ENCODE results near the gene ADAMTS15.

ADAMTS15 gene

DNA sequence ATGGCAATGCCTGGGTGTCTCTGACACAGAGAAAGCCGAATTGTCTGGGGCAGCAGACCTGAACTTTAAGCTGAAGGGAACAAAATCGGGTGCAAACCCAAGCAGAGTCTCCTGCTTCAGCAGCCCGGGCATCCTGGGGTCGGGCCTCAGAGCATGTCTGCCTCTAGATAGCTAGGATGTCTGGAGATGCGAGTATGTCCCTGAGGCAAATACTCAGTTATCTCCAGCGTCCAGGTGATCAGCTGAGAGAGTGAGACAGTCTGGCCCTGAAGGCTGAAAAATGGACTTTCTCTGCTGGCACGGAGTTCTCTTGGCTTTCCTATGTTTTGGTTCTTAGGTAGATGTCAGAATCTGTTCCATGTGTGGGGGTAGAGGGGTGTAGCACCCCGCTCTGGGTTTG is 23.3 kb upstream of the ADAMTS15 start:
- no peaks in the 10 kb centered on the region for H3K79me2 ChIP-seq
- TF ChIP-seq, protein P1, sequence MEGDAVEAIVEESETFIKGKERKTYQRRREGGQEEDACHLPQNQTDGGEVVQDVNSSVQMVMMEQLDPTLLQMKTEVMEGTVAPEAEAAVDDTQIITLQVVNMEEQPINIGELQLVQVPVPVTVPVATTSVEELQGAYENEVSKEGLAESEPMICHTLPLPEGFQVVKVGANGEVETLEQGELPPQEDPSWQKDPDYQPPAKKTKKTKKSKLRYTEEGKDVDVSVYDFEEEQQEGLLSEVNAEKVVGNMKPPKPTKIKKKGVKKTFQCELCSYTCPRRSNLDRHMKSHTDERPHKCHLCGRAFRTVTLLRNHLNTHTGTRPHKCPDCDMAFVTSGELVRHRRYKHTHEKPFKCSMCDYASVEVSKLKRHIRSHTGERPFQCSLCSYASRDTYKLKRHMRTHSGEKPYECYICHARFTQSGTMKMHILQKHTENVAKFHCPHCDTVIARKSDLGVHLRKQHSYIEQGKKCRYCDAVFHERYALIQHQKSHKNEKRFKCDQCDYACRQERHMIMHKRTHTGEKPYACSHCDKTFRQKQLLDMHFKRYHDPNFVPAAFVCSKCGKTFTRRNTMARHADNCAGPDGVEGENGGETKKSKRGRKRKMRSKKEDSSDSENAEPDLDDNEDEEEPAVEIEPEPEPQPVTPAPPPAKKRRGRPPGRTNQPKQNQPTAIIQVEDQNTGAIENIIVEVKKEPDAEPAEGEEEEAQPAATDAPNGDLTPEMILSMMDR (IDR thresholded peaks at IDR 0.05), result no peak
- no peaks in the 10 kb centered on the region for H3K9me3 ChIP-seq (ENCODE audit: control insufficient read depth, low read length)
- no peak overlapping the region for H3K27ac ChIP-seq
- H2AFZ ChIP-seq, result no peak overlapping the region
- H3K9ac ChIP-seq, result no peak overlapping the region
- no peaks in the 10 kb centered on the region for H3K4me1 ChIP-seq
- no peak overlapping the region for H3K4me2 ChIP-seq (ENCODE audit: low read length)
- no peak overlapping the region for H3K4me3 ChIP-seq (ENCODE audit: low read depth, low read length)
- H3K36me3 ChIP-seq (ENCODE audit: control insufficient read depth, insufficient read depth, low read length), result no peaks in the 10 kb centered on the region
- no peaks in the 10 kb centered on the region for H3K27me3 ChIP-seq (ENCODE audit: control insufficient read depth, insufficient read depth, low read length)

DNA sequence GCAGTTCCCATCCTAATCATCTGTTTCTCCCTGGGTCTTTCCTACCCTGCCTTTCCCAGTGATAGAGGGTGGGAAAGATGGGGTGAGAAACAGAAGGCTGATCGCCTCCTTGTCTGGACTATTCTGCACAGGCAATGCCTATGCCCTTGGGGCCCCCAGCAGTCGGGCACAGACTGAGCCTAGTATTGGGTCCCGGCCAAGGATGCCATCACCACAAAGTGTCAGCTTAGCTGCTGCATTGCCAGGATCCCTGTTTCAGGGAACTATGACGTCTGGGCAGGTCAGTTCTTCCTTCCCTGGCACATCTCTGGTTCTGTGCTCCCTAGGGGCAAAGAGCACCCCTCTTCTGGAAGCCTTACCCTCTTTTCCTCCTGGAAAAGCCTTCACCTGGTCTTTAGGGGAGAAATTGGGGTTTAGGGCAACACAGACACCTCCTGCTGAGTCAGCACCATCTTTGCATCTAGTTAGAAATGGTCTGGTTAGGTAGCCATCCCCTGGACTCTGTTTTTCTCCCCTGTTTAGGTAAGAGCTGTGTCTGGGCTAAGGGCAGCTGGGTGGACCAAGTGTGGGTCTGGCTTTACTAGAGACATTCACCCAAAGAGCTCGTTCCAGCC is 22.1 kb upstream of the ADAMTS15 start:
- no peaks in the 10 kb centered on the region for H3K4me1 ChIP-seq
- H3K4me3 ChIP-seq (ENCODE audit: low read depth, low read length), result no peak overlapping the region
- H3K27me3 ChIP-seq (ENCODE audit: control insufficient read depth, insufficient read depth, low read length), result no peaks in the 10 kb centered on the region
- no peak overlapping the region for H3K27ac ChIP-seq
- TF ChIP-seq, protein P1 (IDR thresholded peaks at IDR 0.05), result no peak
- H3K9ac ChIP-seq, result no peak overlapping the region
- H3K9me3 ChIP-seq (ENCODE audit: control insufficient read depth, low read length), result no peaks in the 10 kb centered on the region
- no peak overlapping the region for H2AFZ ChIP-seq
- H3K79me2 ChIP-seq, result no peaks in the 10 kb centered on the region
- no peaks in the 10 kb centered on the region for H3K36me3 ChIP-seq (ENCODE audit: control insufficient read depth, insufficient read depth, low read length)
- H3K4me2 ChIP-seq (ENCODE audit: low read length), result no peak overlapping the region

DNA sequence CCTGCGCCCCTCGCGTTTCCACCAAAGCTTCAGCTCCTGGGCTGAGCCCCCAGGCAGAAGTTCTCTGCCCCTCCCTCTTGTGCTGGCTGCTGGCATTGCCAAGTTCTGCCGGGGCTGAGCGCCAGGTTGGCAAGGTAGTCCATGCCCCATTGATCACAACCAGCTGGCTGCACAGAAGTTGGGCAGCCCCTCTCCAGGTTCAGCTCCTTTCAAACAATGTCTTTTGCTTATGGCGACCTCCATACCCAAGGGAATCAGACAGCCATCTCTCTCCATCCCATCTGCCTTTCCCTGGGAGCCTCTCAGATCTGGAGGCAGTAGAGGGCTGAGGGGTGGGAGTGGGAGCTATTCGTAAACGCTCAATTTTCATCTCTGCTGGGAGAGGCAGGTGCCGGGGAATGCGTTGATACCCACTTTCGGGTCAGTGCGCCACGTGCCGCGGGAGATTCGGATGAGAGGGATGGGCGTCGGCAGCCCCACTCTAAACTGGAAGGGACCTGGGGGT is 21.6 kb upstream of the ADAMTS15 start:
- Histone ChIP-seq H3K4me2 (ENCODE audit: low read length) (no peak overlapping the region), H3K4me3 (ENCODE audit: low read depth, low read length) (no peak overlapping the region), H3K36me3 (ENCODE audit: control insufficient read depth, insufficient read depth, low read length) (no peaks in the 10 kb centered on the region), H3K27ac (no peak overlapping the region), H3K27me3 (ENCODE audit: control insufficient read depth, insufficient read depth, low read length) (no peaks in the 10 kb centered on the region), H2AFZ (no peak overlapping the region), H3K79me2 (no peaks in the 10 kb centered on the region), H3K9me3 (ENCODE audit: control insufficient read depth, low read length) (no peaks in the 10 kb centered on the region), H3K4me1 (no peaks in the 10 kb centered on the region), H3K9ac (no peak overlapping the region)
- TF ChIP-seq, protein P1 (IDR thresholded peaks at IDR 0.05), result no peak

DNA sequence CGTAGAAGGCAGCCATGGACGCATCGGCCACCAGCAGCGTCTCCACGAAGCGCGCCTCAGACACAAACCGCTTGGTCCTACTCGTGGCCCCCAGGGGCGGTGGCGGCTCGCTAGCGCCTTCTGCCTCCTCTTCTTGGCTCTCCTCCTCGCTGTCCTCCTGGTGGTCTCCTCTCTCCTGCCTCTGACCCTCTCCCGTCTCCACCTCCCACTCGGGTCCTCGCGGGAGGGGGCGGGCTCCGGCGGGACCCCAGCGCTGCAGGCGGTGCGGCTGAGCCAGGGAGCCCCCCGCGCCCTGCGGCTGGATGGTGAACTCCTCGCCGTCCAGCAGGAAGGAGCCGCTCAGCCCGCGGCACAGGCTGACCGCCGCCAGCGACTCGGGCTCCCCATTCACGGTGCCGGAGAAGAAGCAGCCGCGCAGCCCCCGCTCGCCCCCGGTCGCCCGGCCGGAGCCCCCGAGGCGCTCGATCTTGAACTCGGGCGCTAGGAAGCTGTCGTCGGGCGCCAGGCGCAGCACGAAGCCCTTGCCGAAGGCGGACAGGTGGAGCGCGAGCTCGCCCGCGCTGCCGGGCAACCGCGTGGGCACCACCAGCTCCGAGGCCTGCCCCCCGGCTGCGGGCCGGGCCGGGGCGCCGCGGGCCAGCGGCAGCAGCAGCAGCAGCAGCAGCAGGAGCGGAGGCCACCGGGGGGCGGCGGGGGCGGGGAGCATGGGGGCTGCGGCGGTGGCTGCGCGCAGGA is 20.7 kb upstream of the ADAMTS15 start:
- Histone ChIP-seq H3K27ac (no peak overlapping the region), H3K9me3 (ENCODE audit: control insufficient read depth, low read length) (no peaks in the 10 kb centered on the region), H3K36me3 (ENCODE audit: control insufficient read depth, insufficient read depth, low read length) (no peaks in the 10 kb centered on the region), H3K4me1 (no peaks in the 10 kb centered on the region), H2AFZ (no peak overlapping the region), H3K27me3 (ENCODE audit: control insufficient read depth, insufficient read depth, low read length) (no peaks in the 10 kb centered on the region), H3K79me2 (no peaks in the 10 kb centered on the region), H3K4me2 (ENCODE audit: low read length) (no peak overlapping the region), H3K9ac (no peak overlapping the region), H3K4me3 (ENCODE audit: low read depth, low read length) (no peak overlapping the region)
- TF ChIP-seq, protein P1 (IDR thresholded peaks at IDR 0.05), result no peak

Measured in parathyroid adenoma (tissue), 2 donors.